Activated naive CD8-positive, alpha-beta T cell treated with anti-CD3 and anti-CD28 coated beads, Interleukin-2, amount 50 U/mL, for 24 hours (primary cell): ENCODE measurements around the gene PIEZO2.
"Not testable (repeated sequence)": the region's sequence is repeated elsewhere in the genome, so short reads cannot be mapped to it uniquely, and the experiment has no call there.

ENCODE experiments used
- ATAC-seq: fragments of 150-1000 bp; cut with Tn5 transposase; one replicate; pipeline ENCODE4 v1.10.0; 2021
- DNase-seq: peaks from one replicate; pipeline ENCODE4 v3.0.0; 2021
- H3K27ac Mint-ChIP-seq: one replicate; pipeline ENCODE4 v1.8.0; 2021; ENCODE audit warnings: mild to moderate bottlenecking, mixed read lengths
- H3K27me3 Mint-ChIP-seq: one replicate; pipeline ENCODE4 v1.8.0; 2021; ENCODE audit warnings: mixed read lengths
- H3K36me3 Mint-ChIP-seq: one replicate; pipeline ENCODE4 v1.8.0; 2021; ENCODE audit warnings: low read depth, mixed read lengths
- H3K4me1 Mint-ChIP-seq: one replicate; pipeline ENCODE4 v1.8.0; 2021; ENCODE audit warnings: mixed read lengths
- H3K4me3 Mint-ChIP-seq: one replicate; pipeline ENCODE4 v1.8.0; 2021; ENCODE audit warnings: mild to moderate bottlenecking, moderate library complexity, mixed read lengths
- H3K9me3 Mint-ChIP-seq: one replicate; pipeline ENCODE4 v1.8.0; 2021; ENCODE audit warnings: mixed read lengths

Gene PIEZO2

DNA sequence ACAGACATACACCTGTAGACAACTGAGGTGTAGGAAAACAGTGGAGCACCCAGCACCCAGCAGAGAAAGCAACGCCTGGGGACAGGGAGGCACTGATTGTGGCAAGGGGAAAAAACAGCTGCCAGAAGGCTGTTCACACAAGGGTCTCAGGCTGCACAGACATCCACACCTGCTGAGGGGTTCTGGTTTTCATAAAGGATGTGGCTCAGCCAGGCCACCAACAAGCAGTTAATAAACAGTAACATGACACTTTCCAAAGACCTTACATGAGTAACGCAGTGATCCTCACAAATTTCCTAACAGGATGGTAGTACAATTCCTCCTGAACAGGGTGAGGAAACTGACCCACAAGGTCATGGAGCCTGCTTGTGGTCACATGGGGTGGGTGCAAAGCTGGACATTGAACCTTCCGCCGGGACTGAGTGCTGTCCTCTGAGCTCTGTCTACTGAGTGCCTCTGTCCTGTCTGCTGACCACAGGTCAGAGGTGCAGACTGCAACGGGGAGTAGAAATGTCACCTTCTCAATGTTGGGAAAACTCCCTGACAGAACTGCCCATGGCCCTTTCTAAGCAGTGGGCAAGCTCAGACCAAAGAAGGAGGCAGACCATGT is 506.3 kb downstream of the PIEZO2 start:
- H3K4me3 Mint-ChIP-seq, H3K9me3 Mint-ChIP-seq, H3K36me3 Mint-ChIP-seq, H3K27me3 Mint-ChIP-seq, ATAC-seq, DNase-seq, H3K27ac Mint-ChIP-seq, H3K4me1 Mint-ChIP-seq: not testable (repeated sequence)

DNA sequence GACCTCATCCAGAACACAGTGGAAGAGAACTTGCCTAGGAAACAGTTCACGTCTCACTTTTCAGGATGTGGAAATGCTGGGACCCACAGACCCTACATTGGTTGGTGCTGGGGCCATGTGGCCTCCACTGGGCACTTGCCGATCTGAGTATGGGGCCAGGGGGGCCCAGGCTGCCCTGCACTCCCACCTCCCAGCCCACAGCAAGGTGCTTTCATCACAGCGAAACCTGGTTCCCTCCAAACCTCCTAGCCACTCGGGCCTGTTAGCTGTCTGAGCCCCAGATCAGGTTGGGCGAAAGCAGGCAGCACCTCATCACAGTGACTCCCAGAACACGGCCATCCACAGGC is 510.9 kb downstream of the PIEZO2 start:
- not testable (repeated sequence) for H3K27me3 Mint-ChIP-seq, DNase-seq, H3K27ac Mint-ChIP-seq, ATAC-seq, H3K9me3 Mint-ChIP-seq, H3K4me1 Mint-ChIP-seq, H3K4me3 Mint-ChIP-seq, H3K36me3 Mint-ChIP-seq

DNA sequence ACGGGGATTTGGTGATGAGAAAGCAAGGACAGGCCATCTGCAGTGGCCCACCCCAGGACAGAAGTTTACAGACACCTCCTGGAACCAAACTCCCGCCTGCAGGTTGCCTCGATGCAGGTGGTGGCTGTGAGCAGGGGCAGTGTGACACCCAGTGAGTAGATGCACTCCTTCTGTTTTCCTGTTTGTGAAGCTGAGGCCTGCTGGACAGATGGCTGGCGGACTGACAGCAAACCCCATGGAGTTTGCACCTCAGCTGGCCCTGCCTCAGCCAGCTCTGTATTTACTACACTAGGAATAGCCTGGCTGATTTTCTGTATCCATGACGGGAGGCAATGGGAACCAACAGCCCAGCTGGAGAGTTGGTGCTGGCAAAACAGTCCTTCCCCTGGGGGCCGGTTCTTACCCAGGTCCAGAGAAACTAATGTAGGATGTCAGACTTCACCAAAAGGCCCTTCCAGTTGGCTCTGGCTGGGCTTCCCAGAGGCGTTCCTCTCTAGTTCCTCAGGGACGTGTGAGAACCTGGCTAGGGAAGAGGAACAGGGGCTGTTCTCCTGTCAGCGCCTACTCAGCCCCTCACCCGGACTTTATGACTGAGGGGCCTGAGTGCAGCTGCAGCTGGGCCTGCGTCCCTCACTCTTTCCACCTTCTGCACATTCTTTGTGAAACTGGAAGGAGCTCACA is 511.4 kb downstream of the PIEZO2 start:
- not testable (repeated sequence) for H3K4me3 Mint-ChIP-seq, H3K9me3 Mint-ChIP-seq, ATAC-seq, H3K27ac Mint-ChIP-seq, DNase-seq, H3K27me3 Mint-ChIP-seq, H3K36me3 Mint-ChIP-seq, H3K4me1 Mint-ChIP-seq

GRCh38 chr18:10629076-10629475 is 520.3 kb downstream of the PIEZO2 start:
- peak; percentile 80 for ATAC-seq
- H3K36me3 Mint-ChIP-seq, H3K27me3 Mint-ChIP-seq: not testable (repeated sequence)

DNA sequence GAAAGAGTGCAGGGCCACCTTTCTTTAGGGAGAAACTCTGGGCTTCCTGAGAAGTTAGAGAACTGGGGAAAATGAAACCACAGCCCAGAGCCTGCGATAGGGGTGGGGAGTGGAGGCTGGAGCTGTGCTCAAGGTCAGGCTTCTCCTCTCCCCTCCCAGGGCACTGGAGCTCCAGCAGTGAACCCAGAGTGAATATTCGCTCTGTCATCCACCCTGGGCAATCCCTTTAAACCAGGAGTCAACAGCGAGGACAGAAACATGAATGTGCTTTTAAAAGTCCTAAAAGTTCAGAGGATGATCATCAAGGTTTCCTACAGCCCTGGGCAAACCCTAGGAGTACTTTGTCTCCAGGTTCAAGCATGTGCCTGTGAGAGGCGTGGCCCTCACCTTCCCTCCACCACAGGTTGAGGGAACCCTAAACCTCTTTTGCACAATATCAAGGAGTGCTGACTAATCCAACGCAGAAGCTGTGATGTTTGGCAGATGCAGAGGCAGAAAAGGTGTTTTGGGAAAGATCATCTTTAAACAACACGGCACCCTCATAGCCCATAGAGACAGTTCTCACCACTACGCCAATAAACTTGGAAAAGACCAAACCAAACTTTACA is 522.7 kb downstream of the PIEZO2 start:
- not testable (repeated sequence) for H3K36me3 Mint-ChIP-seq, ATAC-seq, DNase-seq, H3K4me1 Mint-ChIP-seq, H3K27ac Mint-ChIP-seq, H3K9me3 Mint-ChIP-seq, H3K4me3 Mint-ChIP-seq, H3K27me3 Mint-ChIP-seq

More at GRCh38 chr18:10629076-10629475, 520.3 kb downstream of the PIEZO2 start:
- not testable (repeated sequence) for DNase-seq, H3K27ac Mint-ChIP-seq, H3K9me3 Mint-ChIP-seq, H3K4me3 Mint-ChIP-seq, H3K4me1 Mint-ChIP-seq

DNA sequence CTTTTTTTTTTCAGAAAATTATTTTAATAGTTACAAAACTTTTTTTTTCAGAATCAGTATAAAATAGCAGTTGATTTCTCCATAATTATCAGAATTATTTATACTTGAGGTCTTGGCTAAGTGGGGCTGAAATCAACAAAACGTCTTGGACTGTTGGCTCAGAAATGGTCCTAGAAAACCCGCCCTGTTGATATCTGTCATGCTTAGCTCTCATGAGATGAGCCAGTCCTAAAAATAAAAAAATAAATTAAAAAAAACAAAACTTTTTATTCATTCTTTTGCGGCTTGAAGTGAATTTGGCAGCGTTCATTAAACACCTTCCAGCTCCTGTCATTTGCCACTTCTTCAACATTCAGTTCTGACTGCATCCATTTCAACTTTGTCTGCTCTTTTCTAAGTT is 525.8 kb downstream of the PIEZO2 start:
- not testable (repeated sequence) for ATAC-seq, H3K4me3 Mint-ChIP-seq, H3K9me3 Mint-ChIP-seq, H3K36me3 Mint-ChIP-seq, H3K27me3 Mint-ChIP-seq, H3K4me1 Mint-ChIP-seq, H3K27ac Mint-ChIP-seq, DNase-seq

DNA sequence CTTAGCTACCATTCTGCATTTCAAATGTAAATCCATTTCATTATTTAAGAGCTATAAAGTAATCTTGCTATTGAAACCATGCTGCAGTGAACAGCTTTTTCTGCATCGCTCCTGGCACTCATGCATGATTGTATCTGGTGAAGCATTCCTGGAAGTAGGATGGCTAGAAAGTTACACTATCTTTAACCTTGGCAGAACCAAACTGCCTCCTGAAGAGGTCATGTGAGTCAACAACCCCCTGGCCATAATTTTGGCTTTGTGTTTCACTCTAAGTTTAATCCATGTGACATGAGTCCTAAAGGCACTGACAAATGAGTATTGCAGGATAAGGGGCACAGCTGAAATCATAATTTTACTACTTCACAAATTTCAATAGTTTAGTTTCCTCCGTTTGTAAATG is 526.4 kb downstream of the PIEZO2 start:
- H3K4me3 Mint-ChIP-seq, H3K27ac Mint-ChIP-seq, H3K36me3 Mint-ChIP-seq, H3K9me3 Mint-ChIP-seq, DNase-seq, ATAC-seq, H3K27me3 Mint-ChIP-seq, H3K4me1 Mint-ChIP-seq: not testable (repeated sequence)

DNA sequence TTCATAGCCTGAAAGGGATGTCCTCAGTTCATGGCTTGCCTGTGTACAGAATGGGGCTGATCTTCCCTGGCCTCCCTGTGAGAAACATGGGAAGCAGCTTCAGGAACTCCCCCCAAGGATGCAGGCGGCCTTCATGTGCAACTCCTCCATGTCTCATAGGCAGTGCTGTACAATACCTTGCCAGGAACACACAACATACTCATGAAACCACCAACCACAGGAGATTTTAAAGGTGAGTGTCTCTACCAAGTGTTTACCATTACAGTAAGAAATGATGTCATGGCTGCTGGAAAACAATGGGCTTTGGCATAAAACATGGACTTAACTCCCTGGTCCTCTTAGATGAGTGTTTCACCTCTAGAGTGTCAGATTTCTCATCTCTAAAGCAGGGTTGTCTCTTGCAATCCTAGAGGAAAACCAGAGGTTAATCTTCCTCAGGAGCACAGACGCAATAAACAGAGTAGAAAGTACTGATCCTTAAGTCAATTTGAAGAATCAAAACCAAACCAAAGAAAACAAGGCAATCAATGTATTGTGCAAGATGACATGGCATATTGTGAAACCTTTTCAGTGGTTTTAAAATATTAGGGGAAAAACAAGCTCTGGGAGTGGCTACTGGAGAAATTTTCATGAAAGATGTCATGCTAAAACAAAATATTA is 528.6 kb downstream of the PIEZO2 start:
- not testable (repeated sequence) for DNase-seq, H3K36me3 Mint-ChIP-seq, H3K4me1 Mint-ChIP-seq, ATAC-seq, H3K4me3 Mint-ChIP-seq, H3K27ac Mint-ChIP-seq, H3K9me3 Mint-ChIP-seq, H3K27me3 Mint-ChIP-seq
